ENCODE results near the gene AMBP.

- TF ChIP-seq POLR2A (IDR thresholded peaks at IDR 0.05; ENCODE audit: low read length): no peak
- no peak for TF ChIP-seq BHLHE40 (IDR thresholded peaks at IDR 0.05; ENCODE audit: low read depth, low read length)
- no peak for TF ChIP-seq CTCF (IDR thresholded peaks at IDR 0.05)
- TF ChIP-seq ZFP36 (IDR thresholded peaks at IDR 0.05; ENCODE audit: borderline replicate concordance, partially characterized antibody): no peak
- TF ChIP-seq USF2 (IDR thresholded peaks at IDR 0.05): no peak
- TF ChIP-seq PBX3 (IDR thresholded peaks at IDR 0.05): no peak
- no peak for TF ChIP-seq EHMT2 (IDR thresholded peaks at IDR 0.05; ENCODE audit: low read depth)
- TF ChIP-seq NFE2L2 (conservative IDR thresholded peaks at IDR 0.05; ENCODE audit: low read length): no peak
These were observed 37.6 kb upstream of the AMBP start for GRCh38 chr9:114115654-114116125.

Data from A549 (cell line).